Testis (tissue), 2 donors: Measurements from ENCODE around the gene KAT2A.

Source experiments
- POLR2A ChIP-seq: fragments of 450-650 bp; IDR thresholded peaks from one replicate; pipeline ENCODE4 v1.6.1; 2017; ENCODE audit warnings: antibody characterized with exemption, mild to moderate bottlenecking, moderate library complexity
- TF ChIP-seq, protein P1 (sequence below), 3 experiments: fragments of 450-650 bp in 2 of 3; fragments of 200-600 bp in 1 of 3; sonication (generic) in 1 of 3; IDR thresholded peaks; one replicate each; pipeline ENCODE4 v1.5.1; 2016 to 2019; ENCODE audit warnings: antibody characterized with exemption in 3 of 3, mild to moderate bottlenecking in 2 of 3, moderate library complexity in 1 of 3

DNA sequence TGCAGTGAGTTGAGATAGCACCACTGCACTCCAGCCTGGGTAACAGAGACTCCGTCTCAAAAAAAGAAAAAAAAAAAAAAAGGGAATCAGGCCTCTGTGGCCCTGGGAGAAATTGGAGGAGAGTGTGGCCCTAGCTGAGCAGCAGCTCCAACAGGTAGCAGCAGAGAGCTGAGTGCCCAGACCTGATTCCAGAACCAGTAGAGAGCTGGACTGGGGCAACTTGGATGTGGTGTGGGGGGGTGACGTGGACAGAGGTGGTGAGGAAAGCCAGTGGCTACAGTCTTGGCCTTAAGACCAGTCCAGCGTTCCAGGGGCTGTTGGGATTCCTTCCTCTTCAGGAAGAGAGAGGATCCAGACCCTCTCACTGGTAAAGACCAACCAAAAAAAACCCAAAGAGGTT lies 3.1 kb upstream of the KAT2A start:
- TF ChIP-seq, protein P1, sequence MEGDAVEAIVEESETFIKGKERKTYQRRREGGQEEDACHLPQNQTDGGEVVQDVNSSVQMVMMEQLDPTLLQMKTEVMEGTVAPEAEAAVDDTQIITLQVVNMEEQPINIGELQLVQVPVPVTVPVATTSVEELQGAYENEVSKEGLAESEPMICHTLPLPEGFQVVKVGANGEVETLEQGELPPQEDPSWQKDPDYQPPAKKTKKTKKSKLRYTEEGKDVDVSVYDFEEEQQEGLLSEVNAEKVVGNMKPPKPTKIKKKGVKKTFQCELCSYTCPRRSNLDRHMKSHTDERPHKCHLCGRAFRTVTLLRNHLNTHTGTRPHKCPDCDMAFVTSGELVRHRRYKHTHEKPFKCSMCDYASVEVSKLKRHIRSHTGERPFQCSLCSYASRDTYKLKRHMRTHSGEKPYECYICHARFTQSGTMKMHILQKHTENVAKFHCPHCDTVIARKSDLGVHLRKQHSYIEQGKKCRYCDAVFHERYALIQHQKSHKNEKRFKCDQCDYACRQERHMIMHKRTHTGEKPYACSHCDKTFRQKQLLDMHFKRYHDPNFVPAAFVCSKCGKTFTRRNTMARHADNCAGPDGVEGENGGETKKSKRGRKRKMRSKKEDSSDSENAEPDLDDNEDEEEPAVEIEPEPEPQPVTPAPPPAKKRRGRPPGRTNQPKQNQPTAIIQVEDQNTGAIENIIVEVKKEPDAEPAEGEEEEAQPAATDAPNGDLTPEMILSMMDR (IDR thresholded peaks at IDR 0.05) = no peak
- no peak for TF ChIP-seq POLR2A
